ENCODE results near the gene JAKMIP1.
"Not testable (repeated sequence)": the region's sequence is repeated elsewhere in the genome, so short reads cannot be mapped to it uniquely, and the experiment has no call there.

JAKMIP1 gene

GRCh38 chr4:6141021-6141420 lies 59.3 kb downstream of the JAKMIP1 start:
- not testable (repeated sequence) for DNase-seq

DNA sequence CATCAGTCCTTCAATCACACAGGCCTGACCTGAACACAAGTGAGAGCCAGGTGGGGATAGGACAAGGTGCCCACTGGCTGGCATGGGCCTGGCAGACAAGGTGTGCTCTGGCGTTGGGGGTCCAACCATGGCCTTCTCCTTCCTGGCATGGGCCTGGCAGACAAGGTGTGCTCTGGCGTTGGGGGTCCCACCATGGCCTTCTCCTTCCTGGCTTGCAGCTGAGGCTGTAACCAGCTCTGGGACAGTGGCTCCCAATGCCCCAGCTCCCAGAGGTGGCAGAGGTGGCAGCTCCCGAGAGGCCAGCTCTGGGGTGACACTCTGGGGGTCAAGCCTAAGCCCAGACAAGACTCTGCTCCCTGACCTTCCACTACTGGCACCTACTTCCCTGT lies 62.6 kb downstream of the JAKMIP1 start:
- DNase-seq: no peak

GRCh38 chr4:6137027-6137746 lies 63.2 kb downstream of the JAKMIP1 start:
- DNase-seq: no peak

- DNase-seq: no peak
Observed at GRCh38 chr4:6134612-6135220, 65.6 kb downstream of the JAKMIP1 start.

GRCh38 chr4:6132716-6133115 lies 67.6 kb downstream of the JAKMIP1 start:
- no peak for DNase-seq

DNA sequence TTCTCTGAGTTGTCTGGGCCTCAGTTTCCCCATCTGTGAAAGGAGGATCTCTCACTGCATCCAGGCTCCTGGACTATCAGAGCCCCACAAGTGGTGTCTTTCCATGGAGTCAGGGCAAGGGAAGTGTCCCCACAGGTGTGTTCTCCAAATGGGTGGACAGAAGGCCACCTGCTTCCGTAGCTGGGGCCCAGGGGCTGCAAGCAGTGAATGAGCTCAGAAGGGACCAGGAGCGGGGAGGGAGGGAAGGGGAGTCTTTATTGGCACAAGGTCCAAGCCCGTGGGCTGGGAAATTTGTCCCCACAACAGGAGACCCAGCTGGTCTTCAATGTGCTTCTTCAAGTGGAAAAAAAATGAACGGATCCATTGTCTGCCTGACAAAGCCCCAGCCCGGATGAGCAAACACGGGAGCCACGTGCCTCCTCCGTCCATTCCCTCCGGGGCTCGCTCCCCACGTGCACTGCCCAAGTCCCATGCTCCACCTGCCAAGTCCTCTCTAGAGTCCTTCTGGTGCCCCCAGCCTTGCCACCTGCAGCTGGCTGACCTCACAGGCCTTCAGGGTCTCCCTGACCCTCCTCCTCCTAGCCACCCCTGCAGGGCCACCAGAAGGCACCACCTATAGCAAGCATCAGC lies 72.0 kb downstream of the JAKMIP1 start:
- no peak for DNase-seq

GRCh38 chr4:6126971-6127745 lies 73.2 kb downstream of the JAKMIP1 start:
- DNase-seq: no peak

DNA sequence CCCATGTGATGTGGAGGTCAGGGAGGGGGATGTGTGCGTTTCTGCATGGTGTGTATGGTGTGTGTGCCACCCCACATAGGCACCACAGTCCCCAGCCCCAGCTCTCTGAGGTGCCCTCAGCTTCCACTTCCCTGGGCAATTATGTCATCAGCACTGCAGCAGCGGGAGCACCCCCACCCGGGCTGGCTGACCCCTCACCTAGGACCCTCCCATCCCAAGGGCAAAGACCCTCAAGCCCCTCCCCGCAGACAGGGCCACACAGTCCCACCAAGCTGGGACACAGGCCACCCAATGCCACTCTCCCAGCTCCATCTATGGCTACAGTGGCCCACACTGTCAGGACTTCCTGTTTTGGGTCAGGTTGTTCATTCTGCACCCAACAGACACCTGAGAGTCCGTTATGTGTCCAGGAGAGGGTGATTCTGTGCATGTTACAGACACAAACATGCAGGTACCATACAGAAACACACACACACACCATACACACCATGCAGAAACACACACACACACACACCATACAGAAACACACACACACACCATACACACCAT lies 75.2 kb downstream of the JAKMIP1 start:
- DNase-seq: no peak

DNA sequence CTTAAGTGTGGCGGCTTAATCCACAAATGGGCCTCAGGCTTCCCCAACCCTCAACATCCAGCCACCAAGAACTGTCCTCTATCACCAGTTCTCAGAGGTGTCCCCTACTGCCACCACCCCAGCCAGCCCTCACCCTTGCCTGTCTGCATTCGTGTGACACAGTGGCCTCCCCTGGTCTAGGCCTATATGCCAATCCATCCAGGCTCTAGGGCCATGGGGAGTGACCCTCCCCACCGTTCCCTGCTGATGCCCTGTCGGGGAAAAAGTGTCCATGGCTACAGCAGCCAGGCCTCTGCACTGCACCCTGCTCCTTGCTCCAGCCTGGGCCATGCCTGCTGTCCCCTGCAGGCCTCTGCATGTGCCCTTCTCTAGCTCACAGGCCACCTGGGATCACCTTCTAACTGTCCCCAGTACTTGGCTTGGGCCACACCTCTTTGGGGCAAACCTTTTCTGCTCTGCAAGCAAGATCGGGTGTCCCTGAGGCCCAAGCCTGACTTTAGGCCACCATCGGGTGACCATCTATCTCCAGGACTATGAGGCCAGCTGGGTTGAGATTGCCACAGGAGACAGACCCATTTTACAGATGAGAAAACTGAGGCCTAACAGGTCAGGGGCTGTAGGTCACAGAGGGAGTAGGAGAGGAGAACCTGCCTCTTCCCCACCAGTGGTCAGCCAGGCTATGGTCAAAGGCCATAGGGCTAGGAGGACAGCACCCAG lies 75.8 kb downstream of the JAKMIP1 start:
- no peak for DNase-seq

GRCh38 chr4:6123976-6124375 lies 76.4 kb downstream of the JAKMIP1 start:
- DNase-seq: no peak

- DNase-seq: no peak
Observed at GRCh38 chr4:6123541-6123940, 76.8 kb downstream of the JAKMIP1 start.

DNA sequence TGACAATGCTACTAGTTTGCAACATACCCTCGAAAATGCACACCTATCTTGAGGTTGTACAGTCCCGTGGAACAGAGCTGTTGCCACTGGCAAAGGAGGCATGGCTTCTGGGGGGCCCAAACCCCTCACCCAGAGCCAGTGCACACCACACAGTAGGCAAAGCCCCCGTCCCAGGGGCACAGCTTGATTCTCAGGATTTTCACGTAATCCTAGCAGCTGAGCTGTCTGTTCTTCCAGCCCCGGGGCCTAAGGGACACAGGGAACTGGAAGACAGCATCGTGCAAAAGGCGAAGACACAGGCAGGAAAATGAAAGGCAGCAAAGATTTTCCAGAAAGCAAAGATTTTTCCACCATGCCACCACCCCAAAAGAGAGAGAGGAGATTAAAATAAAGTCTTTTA lies 77.2 kb downstream of the JAKMIP1 start:
- no peak for DNase-seq

DNA sequence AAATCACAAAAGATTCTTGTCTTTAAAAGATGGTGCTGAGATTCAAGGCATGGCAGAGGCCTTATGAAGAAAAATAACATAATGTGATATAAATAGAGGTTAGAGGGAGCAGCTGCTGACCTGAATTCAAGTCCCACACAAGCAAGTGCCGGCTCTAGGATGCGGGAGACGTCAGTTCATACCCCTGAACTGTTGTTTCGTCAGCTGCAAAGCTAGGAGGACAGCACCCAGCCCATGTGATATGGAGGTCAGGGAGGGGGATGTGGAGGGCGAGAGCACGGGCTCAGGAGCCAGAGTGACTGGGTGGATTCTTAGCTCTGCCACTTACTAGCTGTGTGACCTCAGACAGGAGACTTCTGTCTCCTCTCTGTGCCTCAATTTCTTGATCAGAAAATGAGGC lies 77.9 kb downstream of the JAKMIP1 start:
- no peak for DNase-seq

GRCh38 chr4:6121941-6122340 lies 78.4 kb downstream of the JAKMIP1 start:
- DNase-seq: no peak

DNA sequence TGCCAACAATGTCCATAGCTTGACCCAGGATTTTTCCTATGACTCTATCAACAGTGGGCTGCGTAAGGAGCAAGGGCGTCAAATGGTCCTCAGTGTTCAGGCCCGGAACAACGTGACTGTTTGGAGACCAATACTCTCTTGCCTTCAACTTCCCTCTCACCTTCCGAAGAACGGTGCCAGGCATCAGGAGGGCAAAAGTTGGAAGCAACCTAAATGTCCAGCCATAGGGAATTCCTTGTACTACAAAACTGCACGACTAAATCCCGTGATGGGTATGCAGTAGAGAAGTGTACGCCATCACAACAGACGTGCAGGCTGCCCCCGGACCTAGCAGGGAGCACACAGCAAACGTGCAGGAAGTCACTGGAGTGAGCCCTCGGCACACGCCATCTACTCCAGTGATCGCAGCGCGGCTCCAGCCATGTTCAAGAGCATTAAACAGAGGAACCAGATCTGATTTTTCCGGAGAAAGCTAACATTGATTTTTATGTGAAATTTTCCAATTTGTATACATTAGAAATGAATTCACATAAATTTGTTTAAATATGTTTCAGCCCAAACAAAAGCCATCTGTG lies 79.0 kb downstream of the JAKMIP1 start:
- no peak for DNase-seq

- no peak for DNase-seq
Observed at GRCh38 chr4:6120361-6120760, 80.0 kb downstream of the JAKMIP1 start.

DNA sequence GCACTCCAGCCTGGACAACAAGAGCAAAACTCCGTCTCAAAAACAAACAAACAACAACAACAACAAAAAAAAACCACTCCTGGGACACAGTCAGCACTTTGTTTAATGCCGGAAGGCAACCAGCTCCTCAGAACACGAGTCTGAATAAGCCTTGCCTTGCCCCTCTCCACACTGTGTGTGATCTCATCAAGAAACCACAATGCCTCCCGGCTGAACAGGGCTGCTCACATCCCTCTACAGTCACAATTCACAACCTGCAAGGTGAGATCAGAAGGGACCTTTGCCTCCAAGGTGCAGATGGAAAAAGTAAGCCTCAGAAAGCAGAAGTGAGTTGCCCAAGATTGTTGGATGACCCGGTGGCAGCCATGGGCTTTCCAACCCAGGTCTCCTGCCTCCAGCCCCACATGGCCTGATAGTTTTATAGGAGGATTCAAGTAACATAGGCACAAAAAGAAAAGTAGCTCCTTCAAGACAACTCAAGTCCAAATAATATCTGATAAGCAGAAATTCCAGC lies 80.8 kb downstream of the JAKMIP1 start:
- DNase-seq: no peak

DNA sequence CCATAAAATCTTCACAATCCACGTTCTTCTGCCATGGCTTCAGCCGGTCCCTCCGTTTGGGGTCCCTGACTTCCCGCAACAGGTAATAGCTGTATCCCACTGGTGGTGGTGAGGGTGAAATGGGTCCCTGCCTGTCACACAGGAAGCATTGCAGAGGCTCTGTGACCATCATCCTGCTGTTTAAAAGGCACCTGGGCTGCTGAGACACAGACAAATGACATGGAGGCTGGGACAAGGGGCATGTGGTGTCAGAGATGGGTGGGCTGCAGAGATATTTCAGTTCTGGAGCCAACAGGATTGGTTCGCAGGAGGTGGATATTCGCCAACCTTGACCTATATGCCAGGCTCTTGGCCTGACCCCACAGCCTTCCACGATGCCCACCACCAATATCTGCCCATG lies 82.1 kb downstream of the JAKMIP1 start:
- DNase-seq: no peak

DNA sequence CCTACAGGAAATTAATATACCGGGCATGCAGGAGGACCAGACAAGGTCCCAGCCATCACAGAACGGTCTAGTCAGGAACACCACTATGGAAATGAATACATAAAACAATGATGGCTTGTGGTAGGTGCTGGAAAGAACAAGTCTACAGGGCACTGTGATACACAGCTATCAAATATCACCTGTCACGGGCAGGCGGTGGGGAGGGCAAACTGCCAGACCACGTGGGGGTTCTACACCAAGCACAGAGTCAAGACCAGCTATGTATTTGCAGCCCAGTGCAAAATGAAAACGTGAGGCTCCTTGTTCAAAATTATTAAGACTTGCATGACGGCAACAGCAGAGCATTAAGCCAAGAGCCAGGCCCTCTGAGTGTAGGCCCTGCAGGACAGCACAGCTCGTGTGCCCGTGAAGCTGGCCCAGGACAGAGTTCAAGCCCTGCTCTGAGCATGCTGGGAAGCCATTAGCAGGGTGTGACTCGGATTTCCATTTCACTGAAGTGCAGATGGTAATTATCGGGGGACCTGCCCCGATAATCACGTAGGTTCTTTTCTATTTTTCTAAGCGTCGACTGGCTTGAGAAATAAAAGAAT lies 83.6 kb downstream of the JAKMIP1 start:
- DNase-seq: no peak

DNA sequence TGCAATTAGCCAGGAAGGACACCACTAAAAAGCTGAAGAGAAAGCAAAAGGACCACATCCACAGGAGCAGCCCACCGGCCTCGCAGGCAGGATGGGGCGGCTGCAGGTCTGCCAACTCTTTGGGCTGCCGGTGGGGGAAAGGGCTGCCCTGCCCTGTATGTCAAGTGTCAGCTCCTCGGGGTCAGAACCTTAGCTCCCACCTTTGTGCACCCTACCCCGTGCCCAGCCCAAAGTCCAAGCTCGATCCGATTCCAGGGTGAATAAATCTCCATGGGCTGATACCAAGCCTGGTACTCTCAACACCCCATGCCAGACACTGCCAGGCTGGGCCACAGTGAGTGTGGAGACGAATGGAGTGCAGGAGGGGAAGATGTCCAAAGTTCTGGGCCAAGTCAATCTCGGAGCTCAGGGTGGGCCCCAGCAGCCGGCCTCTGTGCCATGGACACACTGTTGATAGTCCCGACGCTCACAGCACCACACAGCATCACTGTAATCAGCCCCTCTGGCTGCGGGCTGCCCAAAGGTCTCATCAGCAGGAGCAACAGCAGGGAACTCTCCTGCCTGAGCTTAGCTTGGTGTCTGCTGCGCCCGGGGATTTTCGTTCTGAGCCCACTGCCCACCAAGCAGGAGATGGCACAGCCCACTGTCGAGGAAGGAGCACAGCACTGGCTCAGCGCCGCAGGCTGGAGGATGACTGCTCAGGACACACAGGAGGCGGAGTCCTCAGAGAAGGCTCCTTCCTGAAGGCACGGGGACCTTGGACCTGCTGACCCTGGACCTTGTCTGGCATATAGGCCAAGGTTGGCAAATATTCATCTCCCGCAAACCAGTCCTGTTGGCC lies 84.4 kb downstream of the JAKMIP1 start:
- DNase-seq: no peak

GRCh38 chr4:6115342-6115741 lies 85.0 kb downstream of the JAKMIP1 start:
- DNase-seq: no peak
